Stimulated activated CD4-positive, alpha-beta T cell treated with anti-CD3 and anti-CD28 coated beads, Interleukin-15, amount 100 ng/mL, for 1 hour (primary cell): ENCODE results near the gene CLCNKB.
"Not testable (repeated sequence)": the region's sequence is repeated elsewhere in the genome, so short reads cannot be mapped to it uniquely, and the experiment has no call there.

Source experiments
- DNase-seq, 2 donors: peaks; one replicate each; pipeline ENCODE4 v3.0.0-alpha.2; 2020; ENCODE audit warnings: low read depth in 1 of 2, low spot score in 1 of 2

The CLCNKB gene

GRCh38 chr1:16029288-16029687 is 14.3 kb upstream of the CLCNKB start:
- DNase-seq: no peak

- no peak for DNase-seq
These were observed 12.0 kb upstream of the CLCNKB start for GRCh38 chr1:16031551-16031950.

- DNase-seq: peak in 1 of 2 donors; percentile 47
These were observed 11.0 kb upstream of the CLCNKB start for GRCh38 chr1:16032388-16033102.

GRCh38 chr1:16033103-16033632 is 10.4 kb upstream of the CLCNKB start:
- DNase-seq: not testable (repeated sequence)

GRCh38 chr1:16036461-16036860 is 7.1 kb upstream of the CLCNKB start:
- not testable (repeated sequence) for DNase-seq

- DNase-seq: no peak
These were observed 5.0 kb upstream of the CLCNKB start for GRCh38 chr1:16038620-16038912.

- not testable (repeated sequence) for DNase-seq
These were observed 3.7 kb upstream of the CLCNKB start for GRCh38 chr1:16039871-16040270.

- DNase-seq: no peak
These were observed 2.4 kb upstream of the CLCNKB start for GRCh38 chr1:16041200-16041599.

GRCh38 chr1:16042096-16042495 is 1.5 kb upstream of the CLCNKB start:
- DNase-seq: no peak

- not testable (repeated sequence) for DNase-seq
These were observed 928 bp upstream of the CLCNKB start for GRCh38 chr1:16042654-16043053.

- no peak for DNase-seq
These were observed 368 bp downstream of the CLCNKB start for GRCh38 chr1:16043950-16044349.

- no peak for DNase-seq
These were observed 3.3 kb downstream of the CLCNKB start for GRCh38 chr1:16046842-16047241.

- no peak for DNase-seq
These were observed 4.4 kb downstream of the CLCNKB start for GRCh38 chr1:16047791-16048475.

GRCh38 chr1:16048573-16049189 is 5.1 kb downstream of the CLCNKB start:
- peak in 1 of 2 donors; percentile 32 for DNase-seq

GRCh38 chr1:16050328-16050727 is 6.7 kb downstream of the CLCNKB start:
- DNase-seq: no peak

GRCh38 chr1:16051039-16051438 is 7.5 kb downstream of the CLCNKB start:
- DNase-seq: no peak

GRCh38 chr1:16051949-16052348 is 8.4 kb downstream of the CLCNKB start:
- DNase-seq: not testable (repeated sequence)

- no peak for DNase-seq
These were observed 10.4 kb downstream of the CLCNKB start for GRCh38 chr1:16053781-16054502.

- no peak for DNase-seq
These were observed 11.3 kb downstream of the CLCNKB start for GRCh38 chr1:16054598-16055540.
